Lower lobe of right lung (tissue), 2 donors: ENCODE results near the gene C6orf15. TPM values are rescaled to one million over a fixed set of nuclear protein-coding genes. Genes with fewer than 3 reads are reported as not detected.
"Not testable (repeated sequence)": the region's sequence is repeated elsewhere in the genome, so short reads cannot be mapped to it uniquely, and the experiment has no call there.

Experiments
- ATAC-seq, 2 donors: fragments of 200-7000 bp; cut with Tn5 transposase; one replicate each; pipeline ENCODE4 v1.9.1; 2020 to 2022; ENCODE audit warnings: mild to moderate bottlenecking in 2 of 2, moderate library complexity in 2 of 2
- DNase-seq: peaks from one replicate; pipeline ENCODE4 v3.0.0-alpha.2; 2020
- H3K27ac ChIP-seq: fragments of 200-600 bp; one replicate; pipeline ENCODE4 v1.8.0; 2022
- H3K27me3 ChIP-seq: fragments of 200-600 bp; one replicate; pipeline ENCODE4 v1.8.0; 2022; ENCODE audit warnings: low read depth
- H3K36me3 ChIP-seq: fragments of 200-600 bp; one replicate; pipeline ENCODE4 v1.8.0; 2022; ENCODE audit warnings: mild to moderate bottlenecking
- H3K4me1 ChIP-seq: fragments of 200-600 bp; one replicate; pipeline ENCODE4 v1.8.0; 2022
- H3K4me3 ChIP-seq: fragments of 200-600 bp; one replicate; pipeline ENCODE4 v1.8.0; 2022; ENCODE audit warnings: mild to moderate bottlenecking
- H3K9me3 ChIP-seq: fragments of 200-600 bp; one replicate; pipeline ENCODE4 v1.8.0; 2022
- intact Hi-C: fragments of 100-400 bp; cut with DNase I; formaldehyde crosslinking; loops from one replicate; pipeline ENCODE4 v1.11.0; 2022
- total RNA-seq: library from RNA; stranded (reverse); fragmentation: NEBNext Ultra II Directional; extraction: Animal tissue kit (Norgen Biotek cat#: 25700); gene quantifications from one replicate; pipeline ENCODE4 v1.2.1, GENCODE V29; 2021
- TF ChIP-seq, protein P1 (sequence below): fragments of 200-600 bp; IDR thresholded peaks from one replicate; pipeline ENCODE4 v1.8.0; 2022; ENCODE audit warnings: antibody characterized with exemption, mild to moderate bottlenecking
- donor health status: DM: no; HTN: yes; CAD: no; lungs with severe emphysema.

Gene C6orf15
- total RNA-seq, 1 donor from 2014 or later, result not detected

DNA sequence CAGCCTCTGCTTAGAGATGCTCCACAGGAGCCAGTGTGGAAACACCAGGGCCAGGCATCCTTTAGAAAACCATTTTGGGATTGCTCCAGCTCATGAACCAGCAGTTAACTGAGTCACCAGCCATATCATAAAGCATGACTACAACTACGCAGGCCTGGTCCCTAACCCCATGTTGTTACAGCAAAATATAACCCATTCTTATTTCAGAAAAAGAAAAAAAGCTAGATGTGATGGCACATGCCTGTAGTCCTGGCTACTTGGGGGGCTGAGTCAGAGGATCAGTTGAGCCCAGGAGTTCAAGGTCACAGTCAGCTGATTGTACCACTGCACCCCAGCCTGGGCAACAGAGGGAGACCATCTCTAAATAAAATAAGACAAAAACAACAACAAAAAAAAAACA is 36.8 kb downstream of the C6orf15 start:
- TF ChIP-seq, protein P1, sequence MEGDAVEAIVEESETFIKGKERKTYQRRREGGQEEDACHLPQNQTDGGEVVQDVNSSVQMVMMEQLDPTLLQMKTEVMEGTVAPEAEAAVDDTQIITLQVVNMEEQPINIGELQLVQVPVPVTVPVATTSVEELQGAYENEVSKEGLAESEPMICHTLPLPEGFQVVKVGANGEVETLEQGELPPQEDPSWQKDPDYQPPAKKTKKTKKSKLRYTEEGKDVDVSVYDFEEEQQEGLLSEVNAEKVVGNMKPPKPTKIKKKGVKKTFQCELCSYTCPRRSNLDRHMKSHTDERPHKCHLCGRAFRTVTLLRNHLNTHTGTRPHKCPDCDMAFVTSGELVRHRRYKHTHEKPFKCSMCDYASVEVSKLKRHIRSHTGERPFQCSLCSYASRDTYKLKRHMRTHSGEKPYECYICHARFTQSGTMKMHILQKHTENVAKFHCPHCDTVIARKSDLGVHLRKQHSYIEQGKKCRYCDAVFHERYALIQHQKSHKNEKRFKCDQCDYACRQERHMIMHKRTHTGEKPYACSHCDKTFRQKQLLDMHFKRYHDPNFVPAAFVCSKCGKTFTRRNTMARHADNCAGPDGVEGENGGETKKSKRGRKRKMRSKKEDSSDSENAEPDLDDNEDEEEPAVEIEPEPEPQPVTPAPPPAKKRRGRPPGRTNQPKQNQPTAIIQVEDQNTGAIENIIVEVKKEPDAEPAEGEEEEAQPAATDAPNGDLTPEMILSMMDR, result no peak
- intact Hi-C loops, result loop anchor here (10.0 kb wide), 1 partner anchor 161 kb away; the partner anchor contains the start of gene VARS2
- no peak for ATAC-seq

DNA sequence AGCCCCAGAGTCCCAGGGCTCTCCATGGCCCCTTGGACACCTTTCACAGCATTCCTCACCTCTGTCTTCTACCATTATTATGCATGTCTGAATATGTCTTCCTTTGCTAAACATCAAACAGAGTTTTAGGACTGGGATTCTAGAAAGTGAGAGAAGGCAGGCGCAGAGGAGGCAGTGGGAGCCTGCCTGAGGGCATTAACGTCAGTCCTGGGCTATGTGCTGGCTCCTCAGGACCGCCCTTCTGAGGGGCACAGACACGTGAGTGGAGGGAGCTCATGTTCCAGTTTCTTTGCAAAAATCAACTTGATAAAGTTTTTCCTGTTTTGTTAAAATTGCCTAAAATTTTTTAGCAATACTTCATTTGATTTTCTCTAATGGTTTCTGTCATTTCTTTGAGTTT is 38.0 kb downstream of the C6orf15 start:
- H3K36me3 ChIP-seq, result no peaks in the 10 kb centered on the region
- DNase-seq, result no peak
- H3K27ac ChIP-seq, result no peak overlapping the region
- no peaks in the 10 kb centered on the region for H3K27me3 ChIP-seq
- ATAC-seq, result no peak
- TF ChIP-seq, protein P1, result no peak
- intact Hi-C loops, result loop anchor here (10.0 kb wide), 1 partner anchor 160 kb away; the partner anchor contains the start of gene VARS2
- H3K4me3 ChIP-seq, result no peak overlapping the region
- H3K9me3 ChIP-seq, result no peaks in the 10 kb centered on the region
- peaks cover 11% of the 10 kb centered on the region for H3K4me1 ChIP-seq

More for the DNA sequence above, 36.8 kb downstream of the C6orf15 start:
- Histone ChIP-seq H3K27me3 (no peaks in the 10 kb centered on the region), H3K9me3 (no peaks in the 10 kb centered on the region), H3K36me3 (no peaks in the 10 kb centered on the region), H3K4me1 (peaks cover 17% of the 10 kb centered on the region), H3K4me3 (no peak overlapping the region), H3K27ac (no peak overlapping the region)
- no peak for DNase-seq

DNA sequence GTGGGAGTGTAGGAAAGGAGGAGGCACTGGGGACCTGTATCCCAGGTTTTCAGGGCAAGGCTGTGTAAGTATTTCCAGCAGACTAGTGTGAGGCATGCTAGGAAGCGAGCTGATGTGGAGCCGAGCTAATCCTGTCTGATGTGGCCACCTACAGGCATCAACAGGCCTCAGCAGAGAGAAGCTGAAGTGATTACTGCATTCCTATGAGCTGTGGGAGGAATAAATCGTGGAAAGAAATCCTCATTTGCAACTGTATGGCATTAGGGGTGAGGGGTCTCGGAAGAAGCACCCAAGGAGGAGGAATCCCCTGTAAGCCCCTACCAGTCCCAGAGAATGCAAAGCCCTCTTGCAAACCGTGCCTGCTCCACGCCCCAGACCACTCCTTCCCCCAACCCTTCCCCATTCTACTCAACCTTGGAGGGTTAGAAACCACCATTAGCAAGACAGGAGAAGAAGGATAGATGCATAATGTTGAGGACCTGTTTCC is 41.6 kb downstream of the C6orf15 start:
- TF ChIP-seq, protein P1, result peak; percentile 34
- peaks cover 9% of the 10 kb centered on the region for H3K4me1 ChIP-seq
- intact Hi-C loops, result loop anchor here (10.0 kb wide), 1 partner anchor 156 kb away; the partner anchor contains the start of gene VARS2
- no peaks in the 10 kb centered on the region for H3K36me3 ChIP-seq
- no peak for DNase-seq
- no peak overlapping the region for H3K27ac ChIP-seq
- no peaks in the 10 kb centered on the region for H3K27me3 ChIP-seq
- H3K4me3 ChIP-seq, result no peak overlapping the region
- peak; percentile 82 to 86 for ATAC-seq
- H3K9me3 ChIP-seq, result no peaks in the 10 kb centered on the region

DNA sequence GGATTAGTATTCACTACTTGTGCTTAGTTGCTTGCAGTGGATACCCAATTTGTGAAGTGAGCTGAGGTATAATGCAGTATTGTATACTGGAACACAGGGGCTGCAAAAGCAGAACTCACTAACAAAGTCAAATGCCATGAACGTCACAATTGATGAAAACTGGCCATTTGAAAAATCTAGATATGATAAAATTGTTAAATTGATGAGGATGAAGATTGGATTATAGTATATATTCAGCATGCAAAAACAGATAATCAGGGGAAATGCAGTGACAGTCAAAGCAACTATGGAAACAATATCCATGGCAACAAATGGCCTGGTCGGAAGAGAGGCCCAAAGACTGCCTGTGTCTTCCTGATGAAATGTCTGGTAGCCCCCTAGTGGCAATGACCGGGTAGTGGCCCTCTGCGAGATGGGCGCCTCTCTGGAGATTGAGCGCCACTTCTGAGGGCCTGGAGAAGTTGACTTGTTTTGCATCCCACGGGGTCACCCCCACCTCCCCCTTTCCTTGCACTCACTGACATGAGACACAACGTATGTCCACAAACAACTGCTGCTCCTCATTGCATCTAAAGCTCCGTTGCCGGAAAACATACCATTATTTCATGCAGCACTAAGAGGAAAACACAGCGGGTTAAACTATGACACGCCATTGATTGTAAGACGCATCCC is 43.6 kb downstream of the C6orf15 start:
- Histone ChIP-seq H3K27ac (no peak overlapping the region), H3K4me3 (no peak overlapping the region), H3K36me3 (no peaks in the 10 kb centered on the region), H3K4me1 (peaks cover 9% of the 10 kb centered on the region), H3K27me3 (no peaks in the 10 kb centered on the region), H3K9me3 (no peaks in the 10 kb centered on the region)
- TF ChIP-seq, protein P1, result peak; percentile 96
- ATAC-seq (peak; percentile 89 to 92), DNase-seq (peak; percentile 83)
- intact Hi-C loops, result no loop called here

DNA sequence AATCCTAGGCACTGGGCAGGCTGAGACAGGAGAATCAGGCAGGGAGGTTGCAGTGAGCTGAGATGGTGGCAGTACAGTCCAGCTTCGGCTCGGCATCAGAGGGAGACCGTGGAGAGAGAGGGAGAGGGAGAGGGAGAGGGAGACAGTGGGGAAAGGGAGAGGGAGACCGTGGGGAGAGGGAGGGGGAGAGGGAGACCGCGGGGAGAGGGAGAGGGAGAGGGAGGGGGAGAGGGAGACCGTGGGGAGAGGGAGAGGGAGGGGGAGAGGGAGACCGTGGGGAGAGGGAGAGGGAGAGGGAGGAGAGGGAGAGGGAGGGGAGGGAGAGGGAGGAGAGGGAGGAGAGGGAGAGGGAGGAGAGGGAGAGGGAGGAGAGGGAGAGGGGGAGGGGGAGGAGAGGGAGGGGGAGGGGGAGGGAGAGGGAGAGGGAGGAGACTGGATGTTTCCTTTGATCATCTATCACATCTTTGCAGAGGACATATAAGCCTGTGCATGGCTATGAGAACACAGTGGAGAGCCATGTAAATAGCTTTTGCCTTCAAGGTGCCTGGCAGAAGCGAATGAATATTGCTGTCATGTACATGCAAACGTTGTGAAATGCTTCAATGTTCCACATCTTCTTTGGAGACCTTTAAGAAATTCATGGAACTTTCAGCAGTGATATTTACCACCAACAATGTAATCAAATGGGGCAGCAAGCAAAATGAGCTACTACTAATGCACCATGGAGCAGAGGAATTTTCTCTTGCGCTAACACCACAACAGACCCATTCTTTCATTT is 44.3 kb downstream of the C6orf15 start:
- H3K36me3 ChIP-seq, H3K27me3 ChIP-seq, intact Hi-C loops, H3K4me3 ChIP-seq, DNase-seq, ATAC-seq, H3K4me1 ChIP-seq, H3K27ac ChIP-seq, H3K9me3 ChIP-seq: not testable (repeated sequence)

DNA sequence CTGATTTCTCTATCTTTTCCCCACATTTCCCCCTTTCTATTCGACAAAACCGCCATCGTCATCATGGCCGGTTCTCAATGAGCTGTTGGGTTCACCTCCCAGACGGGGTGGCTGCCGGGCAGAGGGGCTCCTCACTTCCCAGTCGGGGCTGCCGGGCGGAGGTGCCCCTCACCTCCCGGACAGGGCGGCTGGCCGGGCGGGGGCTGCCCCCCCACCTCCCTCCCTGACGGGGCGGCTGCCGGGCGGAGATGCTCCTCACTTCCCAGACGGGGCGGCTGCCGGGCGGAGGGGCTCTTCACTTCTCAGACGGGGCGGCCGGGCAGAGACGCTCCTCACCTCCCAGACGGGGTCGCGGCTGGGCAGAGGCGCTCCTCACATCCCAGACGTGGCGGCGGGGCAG is 45.3 kb downstream of the C6orf15 start:
- intact Hi-C loops, H3K4me1 ChIP-seq, DNase-seq, H3K36me3 ChIP-seq, H3K4me3 ChIP-seq, H3K9me3 ChIP-seq, H3K27ac ChIP-seq, ATAC-seq, H3K27me3 ChIP-seq: not testable (repeated sequence)
